H54 (cell line): ENCODE measurements around the gene USP3.

Source experiments
- DNase-seq: peaks from one replicate; pipeline ENCODE4 v3.0.0; 2011; ENCODE audit warnings: low spot score, mixed read lengths; ENCODE audit not compliant: insufficient read length
- FAIRE-seq: peaks from 3 replicates; lab custom pipeline; 2011; peaks lifted over from hg19 to GRCh38; lab: Jason Lieb, UNC
- POLR2A ChIP-seq: IDR thresholded peaks from 2 replicates; pipeline ENCODE4 v1.6.1; 2011; ENCODE audit warnings: low read depth, mild to moderate bottlenecking, low read length

The USP3 gene

GRCh38 chr15:63469984-63470383, 34.4 kb upstream of the USP3 start:
- no peak for TF ChIP-seq POLR2A
- FAIRE-seq (no peak), DNase-seq (no peak)

- DNase-seq: no peak
- no peak for FAIRE-seq
- TF ChIP-seq POLR2A: no peak
These were observed 31.2 kb upstream of the USP3 start for GRCh38 chr15:63473007-63473748.

- DNase-seq (no peak), FAIRE-seq (no peak)
- TF ChIP-seq POLR2A: no peak
These were observed 30.7 kb upstream of the USP3 start for GRCh38 chr15:63473749-63473998.

GRCh38 chr15:63473999-63474809, 30.2 kb upstream of the USP3 start:
- DNase-seq (no peak), FAIRE-seq (no peak)
- TF ChIP-seq POLR2A: no peak

- TF ChIP-seq POLR2A: no peak
- DNase-seq (no peak), FAIRE-seq (no peak)
These were observed 29.5 kb upstream of the USP3 start for GRCh38 chr15:63474810-63475316.

GRCh38 chr15:63475707-63476106, 28.7 kb upstream of the USP3 start:
- no peak for DNase-seq
- FAIRE-seq: no peak
- TF ChIP-seq POLR2A: no peak

GRCh38 chr15:63476229-63476632, 28.2 kb upstream of the USP3 start:
- FAIRE-seq: no peak
- DNase-seq: peak; percentile 43
- no peak for TF ChIP-seq POLR2A

GRCh38 chr15:63478243-63478642, 26.1 kb upstream of the USP3 start:
- TF ChIP-seq POLR2A: no peak
- FAIRE-seq (no peak), DNase-seq (no peak)

GRCh38 chr15:63480441-63480821, 24.0 kb upstream of the USP3 start:
- FAIRE-seq: no peak

GRCh38 chr15:63481105-63481810, 23.1 kb upstream of the USP3 start:
- no peak for DNase-seq
- TF ChIP-seq POLR2A: no peak
- FAIRE-seq: no peak

More at GRCh38 chr15:63480441-63480821, 24.0 kb upstream of the USP3 start:
- no peak for DNase-seq
- no peak for TF ChIP-seq POLR2A

GRCh38 chr15:63482874-63483323, 21.5 kb upstream of the USP3 start:
- DNase-seq: no peak
- no peak for FAIRE-seq
- no peak for TF ChIP-seq POLR2A

- FAIRE-seq (no peak), DNase-seq (no peak)
- no peak for TF ChIP-seq POLR2A
These were observed 20.6 kb upstream of the USP3 start for GRCh38 chr15:63483521-63484371.

- FAIRE-seq: no peak
These were observed 19.8 kb upstream of the USP3 start for GRCh38 chr15:63484433-63485186.

More at GRCh38 chr15:63484433-63485186, 19.8 kb upstream of the USP3 start:
- no peak for DNase-seq
- no peak for TF ChIP-seq POLR2A
